Measurements from ENCODE around the gene CD72. TPM values are rescaled to one million over a fixed set of nuclear protein-coding genes. Genes with fewer than 3 reads are reported as not detected.

The CD72 gene
- total RNA-seq = 10 to 100 TPM; 13.1 to 15.5 TPM

- ChIA-PET POLR2A (interaction anchor here (0.5 to 3.6 kb wide), 6 partner anchors 10 to 47 kb away, joined by 3 to 18 read pairs (median 9); partner anchors contain the start of genes ARHGEF39 and TESK1), CTCF (interaction anchor here (1.9 to 4.1 kb wide), 4 partner anchors 13 to 29 kb away, joined by 5 to 44 read pairs (median 11); partner anchors contain the start of genes SIT1 and TESK1)
- H3K36me3 Mint-ChIP-seq (ENCODE audit: low read depth) = no peaks in the 10 kb centered on the region
- H3K4me3 Mint-ChIP-seq = peak within 1 kb of the TSS; percentile 86
- H3K9me3 Mint-ChIP-seq = no peaks in the 10 kb centered on the region
- TF ChIP-seq CTCF (IDR thresholded peaks at IDR 0.05) = no peak
- peak within 1 kb of the TSS; percentile 96 for H3K27ac Mint-ChIP-seq
- intact Hi-C loops (cut with micrococcal nuclease) = loop anchor here (2.0 kb wide), 1 partner anchor 30 kb away; no protein-coding TSS in a partner anchor
- DNase-seq = no peak
- peaks cover 53% of the 10 kb centered on the region for H3K4me1 Mint-ChIP-seq (ENCODE audit: low read depth)
- no peak for ATAC-seq
- H3K27me3 Mint-ChIP-seq = no peaks in the 10 kb centered on the region
Observed at GRCh38 chr9:35618325-35618727, at the start of gene CD72. TSS of gene CD72 (minus strand) at chr9:35618413. CDS start at chr9:35618303, 110 bp downstream.

- Mint-ChIP-seq H3K4me1 (ENCODE audit: low read depth) (peaks cover 11% of the 10 kb centered on the region), H3K4me3 (no peak overlapping the region), H3K27me3 (no peaks in the 10 kb centered on the region), H3K36me3 (ENCODE audit: low read depth) (peaks cover 5% of the 10 kb centered on the region), H3K9me3 (no peaks in the 10 kb centered on the region), H3K27ac (no peak overlapping the region)
- ATAC-seq (no peak), DNase-seq (no peak)
- POLR2A ChIA-PET = interaction anchor here (1.0 kb wide), 1 partner anchor 10 kb away, joined by 3 read pairs; the partner anchor contains the start of genes CCDC107 and RMRP
- intact Hi-C loops (cut with micrococcal nuclease) = no loop called here
- no peak for TF ChIP-seq CTCF (IDR thresholded peaks at IDR 0.05)
- CTCF ChIA-PET = interaction anchor here (1.3 to 24.5 kb wide), 3 partner anchors 10 to 57 kb away, joined by 4 to 313 read pairs (median 25); partner anchors contain the start of genes CCDC107, RMRP and TPM2
Observed at GRCh38 chr9:35667939-35668338, 49.7 kb upstream of the CD72 start.

GRCh38 chr9:35666549-35666948, 48.3 kb upstream of the CD72 start:
- ATAC-seq = no peak
- Mint-ChIP-seq H3K4me3 (no peak overlapping the region), H3K9me3 (no peaks in the 10 kb centered on the region), H3K36me3 (ENCODE audit: low read depth) (peaks cover 17% of the 10 kb centered on the region), H3K4me1 (ENCODE audit: low read depth) (peaks cover 25% of the 10 kb centered on the region), H3K27me3 (no peaks in the 10 kb centered on the region), H3K27ac (no peak overlapping the region)
- DNase-seq = no peak
- CTCF ChIA-PET = interaction anchor here (1.6 to 24.5 kb wide), 4 partner anchors 27 to 66 kb away, joined by 6 to 313 read pairs (median 18); partner anchors contain the start of genes CREB3, TLN1 and TPM2
- POLR2A ChIA-PET = interaction anchor here (0.7 to 1.3 kb wide), 3 partner anchors 7 to 612 kb away, joined by 3 to 4 read pairs (median 3); no protein-coding TSS in a partner anchor
- no peak for TF ChIP-seq CTCF (IDR thresholded peaks at IDR 0.05)
- intact Hi-C loops (cut with micrococcal nuclease) = no loop called here

GRCh38 chr9:35666045-35666444, 47.8 kb upstream of the CD72 start:
- DNase-seq = no peak
- intact Hi-C loops (cut with micrococcal nuclease) = no loop called here
- ChIA-PET POLR2A (interaction anchor here (0.7 to 3.3 kb wide), 6 partner anchors 10 to 613 kb away, joined by 3 to 12 read pairs (median 8); no protein-coding TSS in a partner anchor), CTCF (interaction anchor here (1.6 to 24.5 kb wide), 8 partner anchors 19 to 66 kb away, joined by 3 to 313 read pairs (median 13); partner anchors contain the start of genes CREB3, TLN1 and TPM2)
- H3K36me3 Mint-ChIP-seq (ENCODE audit: low read depth) = peaks cover 21% of the 10 kb centered on the region
- H3K9me3 Mint-ChIP-seq = no peaks in the 10 kb centered on the region
- no peaks in the 10 kb centered on the region for H3K27me3 Mint-ChIP-seq
- peaks cover 29% of the 10 kb centered on the region for H3K4me1 Mint-ChIP-seq (ENCODE audit: low read depth)
- no peak overlapping the region for H3K27ac Mint-ChIP-seq
- H3K4me3 Mint-ChIP-seq = peak overlapping the region; percentile 84
- no peak for TF ChIP-seq CTCF (IDR thresholded peaks at IDR 0.05)
- no peak for ATAC-seq

GRCh38 chr9:35665471-35665818, 47.2 kb upstream of the CD72 start:
- Mint-ChIP-seq H3K27ac (peak overlapping the region; percentile 63), H3K4me1 (ENCODE audit: low read depth) (peaks cover 35% of the 10 kb centered on the region), H3K36me3 (ENCODE audit: low read depth) (peaks cover 27% of the 10 kb centered on the region), H3K9me3 (no peaks in the 10 kb centered on the region), H3K27me3 (no peaks in the 10 kb centered on the region), H3K4me3 (peak overlapping the region; percentile 84)
- ATAC-seq (no peak), DNase-seq (no peak)
- CTCF ChIA-PET = interaction anchor here (1.1 to 24.5 kb wide), 12 partner anchors 19 to 125 kb away, joined by 3 to 313 read pairs (median 8); partner anchors contain the start of genes CREB3, TLN1 and TPM2
- POLR2A ChIA-PET = interaction anchor here (0.6 to 3.3 kb wide), 6 partner anchors 10 to 47 kb away, joined by 3 to 12 read pairs (median 8); no protein-coding TSS in a partner anchor
- no peak for TF ChIP-seq CTCF (IDR thresholded peaks at IDR 0.05)
- intact Hi-C loops (cut with micrococcal nuclease) = no loop called here

Data from activated CD8-positive, alpha-beta T cell treated with anti-CD3 and anti-CD28 coated beads for 36 hours (primary cell).